ENCODE results near the gene DDX42.
"Not testable (repeated sequence)": the region's sequence is repeated elsewhere in the genome, so short reads cannot be mapped to it uniquely, and the experiment has no call there.

Gene DDX42

GRCh38 chr17:63780928-63781327, 7.0 kb downstream of the DDX42 start:
- DNase-seq (ENCODE audit: low spot score) = no peak

DNA sequence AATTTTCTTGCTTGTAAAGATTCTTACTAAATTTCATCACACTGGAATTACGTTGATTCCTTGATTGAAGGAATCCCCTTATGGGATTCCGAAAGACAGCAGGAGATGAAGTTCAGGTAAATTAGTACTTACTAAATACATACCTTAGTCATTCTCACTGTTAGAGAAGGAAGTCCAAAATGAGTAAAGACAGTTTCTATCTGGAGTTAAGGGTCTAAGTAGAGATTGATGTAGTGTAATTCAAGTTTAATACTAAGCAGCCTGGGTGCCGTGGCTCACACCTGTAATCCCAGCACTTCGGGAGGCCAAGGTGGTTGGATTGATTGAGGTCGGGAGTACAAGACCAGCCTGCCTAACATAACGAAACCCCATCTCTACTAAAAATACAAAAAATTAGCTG, 9.6 kb downstream of the DDX42 start:
- no peak for DNase-seq (ENCODE audit: low spot score)

GRCh38 chr17:63785556-63785955, 11.6 kb downstream of the DDX42 start:
- no peak for DNase-seq (ENCODE audit: low spot score)

DNA sequence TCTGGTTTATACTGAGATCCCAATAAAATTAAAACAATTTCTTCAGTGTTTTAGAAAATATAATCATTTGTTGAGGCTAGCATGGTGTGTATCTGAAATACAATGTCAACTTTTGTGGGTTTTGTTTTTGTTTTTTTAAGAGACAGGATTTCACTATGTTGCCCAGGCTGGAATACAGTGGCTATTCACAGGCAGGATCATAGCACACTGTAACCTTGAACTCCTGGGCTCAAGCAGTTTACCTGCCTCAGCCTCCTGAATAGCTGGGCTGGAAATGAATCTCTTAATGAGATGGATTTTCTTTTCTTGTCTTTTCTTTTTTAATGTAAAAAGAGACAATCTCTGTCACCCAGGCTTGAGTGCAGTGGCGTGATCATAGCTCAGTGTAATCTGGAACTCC, 12.1 kb downstream of the DDX42 start:
- DNase-seq (ENCODE audit: low spot score) = no peak

DNA sequence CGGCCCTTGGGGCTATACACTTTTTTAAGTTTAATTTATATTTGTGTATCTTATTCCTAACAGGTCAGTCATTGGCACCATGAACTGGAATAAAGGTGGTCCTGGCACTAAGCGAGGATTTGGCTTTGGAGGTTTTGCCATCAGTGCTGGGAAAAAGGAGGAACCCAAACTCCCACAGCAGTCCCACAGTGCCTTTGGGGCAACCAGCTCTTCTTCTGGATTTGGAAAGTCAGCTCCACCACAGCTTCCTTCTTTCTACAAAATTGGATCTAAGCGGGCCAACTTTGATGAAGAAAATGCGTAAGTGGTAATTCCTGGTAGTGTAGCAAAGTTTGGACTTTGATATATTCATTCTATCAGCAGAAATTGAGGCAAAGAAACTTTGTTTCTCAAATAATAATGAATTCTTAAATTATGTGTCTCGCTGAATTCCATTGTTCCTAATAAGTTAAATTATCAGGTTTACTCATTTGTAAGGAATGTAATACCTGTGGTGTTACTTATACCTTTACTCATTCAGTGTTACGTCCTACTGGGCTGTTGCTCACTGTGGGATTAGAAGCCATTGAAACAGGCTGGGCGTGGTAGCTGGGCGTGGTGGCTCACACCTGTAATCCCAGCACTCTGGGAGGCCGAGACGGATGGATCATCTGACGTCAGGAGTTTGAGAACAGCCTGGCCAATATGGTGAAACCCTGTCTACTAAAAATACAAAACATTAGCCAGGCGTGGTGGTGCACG, 13.2 kb downstream of the DDX42 start:
- no peak for DNase-seq (ENCODE audit: low spot score)

DNA sequence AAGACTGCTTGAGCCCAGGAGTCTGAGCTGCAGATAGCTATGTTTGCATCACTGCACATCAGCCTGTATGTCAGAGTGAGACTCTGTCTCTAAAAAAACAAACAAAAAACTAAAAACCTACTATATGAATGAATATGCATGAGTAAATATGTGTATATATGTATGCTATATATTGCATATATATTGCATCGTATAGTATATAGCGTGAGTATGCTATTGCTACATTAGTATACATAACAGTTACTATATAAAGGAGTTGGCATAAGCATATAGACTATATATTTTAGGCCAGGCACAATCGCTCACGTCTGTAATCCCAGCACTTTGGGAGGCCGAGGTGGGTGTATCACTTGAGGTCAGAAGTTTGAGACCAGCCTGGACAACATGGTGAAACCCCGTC, 16.1 kb downstream of the DDX42 start:
- DNase-seq (ENCODE audit: low spot score) = no peak

GRCh38 chr17:63792055-63792729, 18.2 kb downstream of the DDX42 start:
- no peak for DNase-seq (ENCODE audit: low spot score)

- not testable (repeated sequence) for DNase-seq (ENCODE audit: low spot score)
Observed at GRCh38 chr17:63796375-63796774, 22.4 kb downstream of the DDX42 start.

GRCh38 chr17:63798572-63799106, 24.7 kb downstream of the DDX42 start:
- DNase-seq (ENCODE audit: low spot score) = no peak

- no peak for DNase-seq (ENCODE audit: low spot score)
Observed at GRCh38 chr17:63800783-63801182, 26.8 kb downstream of the DDX42 start.

GRCh38 chr17:63804328-63804727, 30.4 kb downstream of the DDX42 start:
- DNase-seq (ENCODE audit: low spot score) = no peak

DNA sequence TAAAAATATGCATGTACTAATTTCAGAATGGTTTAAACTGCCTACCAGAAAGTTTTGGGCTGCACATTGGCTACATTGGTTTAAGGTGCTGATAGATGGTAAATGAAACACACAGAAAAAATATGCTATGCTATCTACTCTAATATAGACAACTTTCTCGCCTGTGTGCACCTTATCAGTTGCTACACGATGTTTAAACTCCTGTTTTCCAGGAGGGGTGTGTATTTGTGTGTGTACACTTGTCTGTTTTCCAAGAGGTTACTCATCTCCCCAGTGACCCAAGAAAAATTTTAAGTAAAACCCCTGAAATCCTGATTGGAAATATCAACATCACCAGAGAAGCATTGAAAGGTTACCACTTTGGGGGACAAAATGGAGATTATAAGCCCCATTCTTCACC, 31.6 kb downstream of the DDX42 start:
- DNase-seq (ENCODE audit: low spot score) = no peak

DNA sequence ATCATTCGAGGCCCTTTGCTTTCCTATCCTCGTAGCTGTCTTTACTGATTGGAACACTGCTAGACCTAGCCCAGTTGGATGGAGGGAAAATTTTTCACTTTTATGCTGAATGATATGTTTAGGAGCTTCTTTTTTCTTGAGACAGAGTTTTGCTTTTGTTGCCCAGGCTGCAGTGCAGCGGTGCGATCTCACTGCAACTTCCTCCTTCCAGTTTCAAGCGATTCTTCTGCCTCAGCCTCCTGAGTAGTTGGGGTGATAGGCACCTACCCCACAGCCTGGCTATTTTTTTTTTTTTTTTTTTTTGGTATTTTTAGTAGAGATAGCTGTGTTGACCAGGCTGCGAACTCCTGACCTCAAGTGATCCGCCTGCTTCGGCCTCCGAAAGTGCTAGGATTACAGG, 36.0 kb downstream of the DDX42 start:
- DNase-seq (ENCODE audit: low spot score) = no peak

DNA sequence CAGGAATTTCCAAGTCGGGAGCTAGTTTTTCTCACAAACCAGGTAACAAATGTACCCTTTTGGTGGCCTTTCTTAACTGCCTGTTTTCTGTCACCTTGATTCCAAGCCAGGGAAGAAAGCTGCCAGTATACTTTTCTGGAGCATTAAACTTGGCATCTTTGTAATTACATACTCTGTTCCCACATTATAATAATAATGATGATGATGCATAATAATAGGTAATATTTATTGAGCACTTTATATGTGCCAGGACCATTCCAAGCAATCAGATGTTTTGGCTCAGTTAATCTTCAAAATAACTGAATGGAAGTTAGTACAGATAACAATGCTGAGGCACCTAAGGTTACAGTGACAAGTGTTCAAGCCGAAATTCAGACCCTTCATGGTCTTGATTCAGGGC, 42.2 kb downstream of the DDX42 start:
- DNase-seq (ENCODE audit: low spot score) = no peak

- no peak for DNase-seq (ENCODE audit: low spot score)
Observed at GRCh38 chr17:63816669-63817068, 42.7 kb downstream of the DDX42 start.

- DNase-seq (ENCODE audit: low spot score) = no peak
Observed at GRCh38 chr17:63817736-63818385, 43.9 kb downstream of the DDX42 start.

DNA sequence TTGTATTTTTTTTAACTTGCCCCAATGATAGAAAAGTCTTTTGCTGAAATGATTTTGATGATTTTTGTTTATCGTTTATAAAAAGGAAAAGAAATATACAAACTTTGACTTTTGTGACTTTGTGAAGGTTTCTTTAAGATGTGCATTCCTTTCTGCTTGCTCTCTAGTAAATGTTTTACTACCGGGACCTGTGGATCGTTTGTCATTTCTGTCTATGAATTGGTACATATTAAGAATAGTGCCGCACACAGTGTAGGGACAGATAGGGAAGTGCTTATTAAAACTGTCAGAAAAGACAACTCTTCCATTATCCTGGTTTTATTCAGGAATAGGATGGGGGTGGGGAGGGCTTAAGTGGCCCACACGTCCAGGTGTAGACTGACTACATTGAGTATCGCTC, 45.2 kb downstream of the DDX42 start:
- DNase-seq (ENCODE audit: low spot score) = no peak

- DNase-seq (ENCODE audit: low spot score) = no peak
Observed at GRCh38 chr17:63819585-63820537, 45.9 kb downstream of the DDX42 start.

DNA sequence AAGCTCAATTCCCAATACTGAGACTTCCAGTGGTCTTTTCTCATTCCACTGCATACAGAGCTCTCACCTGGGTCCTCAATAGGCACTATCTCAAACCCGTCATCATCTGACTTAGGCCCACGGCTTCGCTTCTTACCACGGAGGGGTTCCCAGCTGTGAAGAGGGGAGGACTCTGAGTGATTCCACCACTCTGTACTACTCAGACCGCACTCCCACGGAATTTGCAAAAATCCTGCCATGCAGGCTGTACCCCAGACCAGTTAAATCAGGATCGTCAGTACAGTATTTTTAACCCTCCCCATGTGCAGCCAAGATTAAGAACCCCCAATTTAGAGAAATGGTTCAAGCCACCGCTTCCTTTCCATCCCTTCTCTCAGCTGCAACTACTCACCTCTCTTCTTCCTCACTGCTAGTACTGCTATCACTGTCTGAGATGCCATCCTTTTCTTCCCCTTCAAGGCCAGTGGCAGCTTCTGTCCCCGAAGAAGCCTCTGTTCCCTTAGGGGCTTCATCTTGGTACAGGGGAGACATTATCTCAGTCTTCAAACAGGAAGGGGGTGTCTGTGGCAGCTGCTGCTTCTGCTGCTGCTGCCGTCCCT, 47.1 kb downstream of the DDX42 start:
- no peak for DNase-seq (ENCODE audit: low spot score)

DNA sequence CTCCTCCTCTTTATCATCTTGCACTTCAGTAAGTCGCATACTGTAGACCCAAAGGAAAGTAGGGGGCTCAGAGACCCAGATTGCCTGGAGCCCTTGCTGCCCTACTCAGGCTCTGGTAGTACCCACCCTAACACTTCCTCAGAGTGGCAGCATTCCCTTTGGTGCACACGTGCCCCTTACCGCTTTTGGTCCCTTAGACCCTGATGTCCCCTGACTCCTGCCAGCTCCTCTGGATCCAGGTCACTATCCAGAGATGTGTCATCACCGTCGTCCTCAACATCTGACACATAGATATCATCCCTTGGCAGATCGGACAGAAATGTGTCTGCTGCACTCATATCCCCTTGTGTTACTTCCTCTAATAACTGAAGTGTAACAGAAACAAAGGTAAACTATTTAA, 47.8 kb downstream of the DDX42 start:
- DNase-seq (ENCODE audit: low spot score) = no peak

DNA sequence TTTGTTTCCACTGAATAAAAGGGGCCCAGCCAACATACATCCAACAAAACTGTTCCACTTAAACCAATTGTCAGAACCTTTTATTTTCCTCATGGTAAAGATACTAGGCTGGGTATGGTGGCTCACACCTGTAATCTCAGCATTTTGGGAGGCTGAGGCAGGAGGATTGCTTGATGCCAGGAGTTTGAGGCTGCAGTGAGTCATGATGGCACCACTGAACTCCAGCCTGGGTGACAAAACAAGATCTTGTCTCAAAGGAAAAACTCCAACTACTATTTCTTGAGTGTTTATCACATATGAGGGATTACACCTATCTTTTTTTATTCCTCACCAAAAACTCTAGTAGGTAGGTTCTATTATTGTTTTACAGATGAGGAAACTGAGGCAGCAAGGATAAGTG, 48.6 kb downstream of the DDX42 start:
- no peak for DNase-seq (ENCODE audit: low spot score)

Data from activated CD4-positive, alpha-beta T cell treated with anti-CD3 and anti-CD28 coated beads, Interleukin-2, Interleukin-4, amounts not matched to agents 100 ng/mL and 50 ng/mL, durations not matched to agents 16 hours and 8 hours (primary cell).